ENCODE data around the gene IPO5.
"Not testable (repeated sequence)": the region's sequence is repeated elsewhere in the genome, so short reads cannot be mapped to it uniquely, and the experiment has no call there.

Gene IPO5

DNA sequence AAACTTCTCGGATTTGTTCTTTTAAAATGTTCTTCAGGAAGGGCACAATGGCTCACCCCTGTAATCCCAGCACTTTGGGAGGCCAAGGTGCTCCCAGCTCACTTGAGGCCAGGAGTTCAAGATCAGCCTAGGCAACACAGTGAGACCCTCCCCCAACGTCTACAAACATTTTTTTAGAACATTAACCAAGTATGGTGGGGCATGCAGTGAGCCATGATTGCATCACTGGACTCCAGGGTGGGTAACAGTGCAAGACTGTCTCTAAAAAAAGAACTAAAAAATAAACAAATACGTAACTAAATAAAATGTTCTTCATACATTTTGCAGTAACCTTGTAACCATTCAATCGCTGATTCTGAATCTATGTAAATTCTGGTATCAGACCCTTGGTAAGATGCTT, 2.1 kb upstream of the IPO5 start:
- DNase-seq, result no peak

DNA sequence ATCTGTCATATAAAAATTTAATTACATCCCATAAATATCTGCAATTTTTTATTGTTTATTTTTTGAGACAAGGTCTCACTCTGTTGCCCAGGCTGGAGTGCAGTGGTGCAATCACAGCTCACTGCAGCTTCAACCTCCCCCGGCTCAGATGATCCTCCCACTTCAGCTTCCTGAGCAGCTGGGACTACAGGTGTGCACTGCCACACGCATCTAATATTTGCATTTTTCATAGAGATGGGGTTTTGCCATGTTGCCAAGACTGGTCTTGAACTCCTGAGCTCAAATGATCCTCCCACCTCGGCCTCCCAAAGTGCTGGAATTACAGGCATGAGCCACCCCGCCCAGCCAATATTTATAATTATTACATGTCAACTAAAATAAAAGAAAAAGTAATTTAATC, 644 bp upstream of the IPO5 start:
- DNase-seq, result not testable (repeated sequence)

DNA sequence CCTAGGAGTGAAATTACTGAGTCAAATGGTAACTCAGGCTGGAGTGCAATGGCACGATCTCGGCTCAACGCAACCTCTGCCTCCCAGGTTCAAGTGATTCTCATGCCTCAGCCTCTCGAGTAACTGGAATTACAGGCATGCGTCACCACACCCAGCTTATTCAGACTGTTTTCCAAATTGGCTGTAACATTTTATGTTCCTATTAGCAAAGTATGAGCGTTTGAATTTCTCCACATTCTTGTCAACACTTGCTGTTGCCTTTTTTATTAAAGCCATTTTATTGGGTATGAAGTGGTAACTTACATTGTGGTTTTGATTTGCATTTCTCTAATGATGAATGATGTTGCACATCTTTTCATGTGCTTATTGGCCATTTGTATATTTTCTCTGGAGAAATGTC, 7.9 kb downstream of the IPO5 start:
- no peak for DNase-seq

DNA sequence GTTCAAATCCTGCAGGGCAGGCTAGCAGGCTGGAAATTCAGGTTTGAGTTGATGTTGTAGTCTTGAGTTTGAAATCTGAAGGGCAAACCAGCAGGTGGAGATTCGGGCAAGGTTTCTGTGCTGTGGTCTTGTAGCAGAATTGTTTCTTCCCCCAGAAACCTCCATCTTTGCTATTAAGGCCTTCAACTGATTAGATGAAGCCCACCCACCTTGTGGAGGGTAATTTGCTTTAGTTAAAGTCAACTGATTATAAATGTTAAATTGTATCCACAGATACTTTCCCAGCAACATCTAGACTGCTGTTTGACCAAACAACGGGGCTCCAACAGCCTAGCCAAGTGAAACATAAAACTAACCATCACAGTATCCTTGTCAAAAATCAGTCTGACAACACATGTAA, 9.4 kb downstream of the IPO5 start:
- DNase-seq, result no peak

DNA sequence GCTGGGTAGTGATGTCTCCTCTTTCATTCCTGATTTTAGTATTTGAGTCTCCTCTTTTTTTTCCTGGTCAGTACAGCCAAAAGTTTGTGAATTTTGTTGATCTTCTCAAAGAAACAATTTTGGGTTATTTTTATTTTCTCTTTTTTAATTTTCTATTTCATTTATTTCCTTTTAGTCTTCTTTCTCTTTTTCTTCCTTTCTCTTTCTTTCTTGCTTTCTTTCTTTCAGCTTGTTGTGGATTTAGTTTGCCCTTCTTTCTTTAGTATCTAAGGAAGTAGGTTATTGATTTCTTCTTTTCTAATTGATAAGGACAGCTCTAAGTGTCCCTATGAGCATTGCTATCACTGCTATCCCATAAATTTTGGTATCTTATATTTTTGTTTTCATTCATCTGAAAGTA, 13.8 kb downstream of the IPO5 start:
- no peak for DNase-seq

DNA sequence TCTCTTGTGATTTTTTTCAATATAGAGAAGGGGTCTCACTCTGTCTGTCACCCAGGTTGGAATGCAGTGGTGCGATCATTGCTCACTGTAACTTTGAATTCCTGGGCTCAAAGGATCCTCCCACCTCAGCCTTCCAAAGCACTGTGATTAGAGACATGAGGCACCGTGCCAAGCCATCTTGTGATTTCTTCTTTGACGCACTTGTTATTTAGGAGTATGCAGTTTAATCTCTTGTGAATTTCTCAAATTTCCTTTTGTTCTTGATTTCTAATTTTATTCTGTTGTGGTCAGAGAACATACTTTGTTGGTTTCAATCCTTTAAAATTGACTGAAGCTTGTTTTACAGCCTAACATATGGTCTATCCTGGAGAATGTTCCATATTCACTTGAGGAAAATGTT, 14.5 kb downstream of the IPO5 start:
- no peak for DNase-seq

DNA sequence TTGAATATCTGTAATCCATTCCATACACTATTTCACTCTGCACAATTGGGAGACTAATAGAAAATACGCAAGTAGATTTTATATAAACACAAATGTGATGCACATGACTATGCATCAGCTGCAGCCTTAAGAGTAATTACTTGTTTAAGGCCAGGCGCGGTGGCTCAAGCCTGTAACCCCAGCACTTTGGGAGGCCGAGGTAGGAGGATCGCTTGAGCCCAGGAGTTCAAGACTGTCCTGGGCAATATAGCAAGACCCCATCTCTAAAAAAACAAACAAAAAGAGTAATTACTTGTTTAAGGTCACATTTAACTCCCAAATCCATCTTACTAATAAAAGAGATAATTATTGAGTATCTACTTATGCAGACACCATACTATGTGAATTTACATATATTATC, 18.0 kb downstream of the IPO5 start:
- no peak for DNase-seq

DNA sequence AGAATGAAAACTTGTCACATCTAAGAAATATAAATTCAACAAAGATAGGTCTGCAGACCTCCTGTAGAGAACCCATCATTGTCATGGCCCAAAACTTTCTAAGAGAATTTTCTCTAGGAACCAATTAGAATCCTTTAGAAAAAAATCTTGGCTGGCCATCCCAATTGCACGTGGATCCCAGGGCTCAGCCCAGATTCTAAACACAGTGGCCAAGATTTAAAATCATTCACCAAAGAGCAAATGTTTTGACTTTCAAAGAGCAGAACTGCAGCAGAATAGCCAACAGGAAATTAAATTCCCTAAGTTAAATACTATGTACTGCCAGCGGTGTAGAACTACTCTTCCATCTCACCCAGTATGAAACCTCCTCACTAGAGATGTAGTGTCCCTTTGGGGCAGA, 21.3 kb downstream of the IPO5 start:
- no peak for DNase-seq

DNA sequence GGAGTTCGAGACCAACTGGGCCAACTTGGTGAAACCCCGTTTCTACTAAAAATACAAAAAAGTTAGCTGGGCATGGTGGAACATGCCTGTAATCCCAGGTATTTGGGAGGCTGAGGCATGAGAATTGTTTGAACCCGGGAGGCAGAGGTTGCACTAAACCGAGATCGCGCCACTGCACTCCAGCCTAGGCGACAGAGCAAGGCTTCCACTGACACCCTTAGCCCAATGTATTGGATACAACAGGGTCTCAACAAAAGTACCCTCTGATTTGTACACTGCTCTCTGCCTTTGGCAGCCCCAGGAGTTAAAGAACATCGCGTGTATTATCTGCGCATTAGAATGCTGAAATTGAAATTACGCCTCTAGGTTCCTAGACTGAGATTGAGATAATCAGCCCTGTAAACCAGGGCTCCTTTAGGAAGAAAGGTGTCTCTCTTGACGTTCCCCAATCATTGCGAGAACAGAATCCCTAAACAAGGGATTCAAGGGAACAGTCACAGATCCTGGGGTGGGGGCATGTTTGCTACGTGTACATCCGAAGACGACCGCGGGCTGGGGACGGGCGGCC, 21.9 kb downstream of the IPO5 start:
- no peak for DNase-seq

DNA sequence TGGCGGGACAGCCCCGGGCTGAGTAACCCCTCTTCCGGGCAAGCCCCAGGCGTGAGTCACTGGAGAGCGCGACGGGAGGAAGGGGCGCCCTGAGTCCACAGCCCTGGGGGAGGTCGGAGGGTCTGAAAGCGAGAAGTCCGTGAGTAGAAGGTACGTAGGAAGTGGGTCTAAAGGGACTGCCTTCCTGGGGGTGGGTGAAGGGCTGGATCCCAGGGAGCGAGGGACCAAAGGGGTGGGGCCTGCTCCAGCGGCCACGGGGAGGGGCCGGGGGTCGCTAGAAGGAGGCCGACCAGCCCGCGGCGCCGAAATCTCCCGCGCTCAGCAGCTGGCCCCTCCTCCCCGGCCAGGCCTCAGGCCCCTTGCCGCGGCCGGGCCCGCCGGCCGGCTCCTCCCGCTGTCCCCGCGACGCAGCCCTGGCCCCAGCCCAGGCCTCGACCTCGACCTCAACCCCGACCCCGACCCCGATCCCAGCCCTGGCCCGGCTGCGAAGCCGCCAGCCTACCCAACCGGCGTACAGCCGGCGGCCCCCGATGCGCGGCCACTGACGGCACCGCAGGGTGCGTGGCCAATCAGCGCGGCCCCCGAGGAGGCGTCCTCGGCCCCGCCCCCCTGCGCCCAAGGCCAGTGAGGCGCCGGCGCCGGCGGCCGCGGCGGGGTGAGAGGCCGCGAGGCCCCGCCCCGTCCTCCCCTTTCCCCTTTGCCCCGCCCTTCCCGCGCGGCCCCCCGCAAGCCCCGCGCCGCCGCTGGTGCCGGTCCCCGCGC, 22.6 kb downstream of the IPO5 start:
- DNase-seq, result peak; percentile 91

DNA sequence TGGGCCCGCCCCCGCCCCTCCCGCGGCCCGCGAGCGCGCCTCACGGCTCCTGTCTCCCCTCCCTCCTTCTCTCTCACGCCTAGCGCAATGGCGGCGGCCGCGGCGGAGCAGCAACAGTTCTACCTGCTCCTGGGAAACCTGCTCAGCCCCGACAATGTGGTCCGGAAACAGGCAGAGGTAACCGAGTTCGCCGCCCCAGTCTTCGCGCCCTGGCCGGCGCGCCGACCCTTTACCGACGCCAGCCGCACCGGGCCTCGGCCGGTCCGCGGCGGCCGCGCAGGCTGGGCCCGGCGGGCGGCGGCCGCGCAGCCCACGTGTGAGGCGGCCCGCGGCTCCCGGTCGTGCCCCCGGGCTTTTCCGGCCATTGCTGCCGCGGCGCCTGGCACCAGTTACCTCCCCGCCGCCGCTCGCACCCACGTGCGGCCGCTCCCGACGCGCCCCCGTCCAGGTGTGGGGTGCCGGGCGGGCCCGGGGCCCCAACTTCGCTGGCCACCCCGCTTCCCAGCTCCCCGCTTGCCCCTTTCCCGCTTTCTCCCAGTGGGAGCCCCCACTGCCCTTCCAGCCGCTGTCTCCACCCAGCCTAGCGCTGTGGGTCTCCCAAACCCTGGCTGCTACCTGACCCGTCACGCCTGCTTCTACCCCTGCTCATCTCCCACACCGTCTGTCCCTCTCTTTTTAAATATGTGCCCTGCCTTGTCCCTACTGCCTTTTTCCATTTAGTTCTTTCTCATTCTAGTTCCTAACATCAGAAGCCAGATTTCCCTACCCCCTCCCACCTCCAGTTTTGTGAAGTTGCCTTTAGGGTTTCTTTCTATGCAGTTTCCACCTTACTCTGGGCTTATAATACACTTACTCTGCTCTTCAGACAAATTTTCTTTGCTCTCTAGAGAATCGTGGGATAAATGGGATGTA, 23.4 kb downstream of the IPO5 start:
- peak; percentile 53 for DNase-seq

DNA sequence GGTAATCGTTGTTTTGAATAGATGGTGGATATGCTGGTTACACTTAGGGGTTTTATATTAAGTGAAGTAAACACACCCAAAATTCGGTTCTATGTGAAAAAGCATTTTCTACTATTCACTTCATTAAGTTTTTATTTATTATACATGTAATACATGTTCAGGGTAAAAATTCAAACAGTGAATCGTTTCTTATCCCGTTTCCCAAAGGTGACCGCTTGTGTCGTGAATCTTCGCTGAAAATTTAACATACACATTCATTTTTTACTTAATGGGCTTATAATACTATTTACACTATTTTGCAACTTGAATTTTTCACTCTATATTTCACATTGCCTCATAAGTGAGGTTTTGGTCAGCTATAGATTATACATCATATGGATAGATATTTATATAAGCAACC, 24.5 kb downstream of the IPO5 start:
- no peak for DNase-seq

DNA sequence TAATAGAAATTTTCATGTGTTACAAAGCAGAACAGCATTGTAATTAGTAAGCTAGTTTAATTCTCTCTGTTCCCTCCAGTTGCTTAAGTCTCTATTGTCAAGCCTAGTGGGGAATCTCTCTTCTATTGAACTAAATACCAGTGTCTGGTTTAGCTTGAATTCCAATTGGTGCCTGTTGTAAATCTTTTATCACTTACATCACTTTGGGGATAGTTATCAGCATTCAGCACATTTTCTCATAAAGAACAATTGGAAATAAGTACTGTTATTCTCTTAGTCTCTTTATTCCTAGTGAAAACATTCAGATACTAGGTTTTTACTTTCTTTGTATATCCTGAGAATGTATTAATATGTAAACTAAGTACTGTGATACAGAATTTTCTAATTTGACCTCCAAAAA, 25.2 kb downstream of the IPO5 start:
- DNase-seq, result no peak

DNA sequence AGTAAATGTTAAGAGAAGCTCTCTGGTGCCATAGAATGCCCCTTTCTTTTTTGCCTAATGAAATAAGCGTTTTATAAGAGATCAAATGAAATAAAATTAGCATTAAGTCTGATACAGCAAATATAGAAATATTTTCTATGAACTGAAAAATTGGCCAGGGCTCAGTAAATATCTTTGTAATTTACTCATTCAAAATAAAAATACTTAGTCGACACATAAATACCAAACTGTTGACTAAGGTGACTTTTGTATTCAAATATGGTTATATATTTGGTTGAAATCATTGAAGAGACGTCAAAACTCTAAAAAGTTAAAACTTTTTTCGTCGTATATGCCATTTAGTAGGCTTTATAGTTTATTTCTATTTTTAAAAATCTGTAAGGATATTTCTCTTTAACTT, 25.6 kb downstream of the IPO5 start:
- no peak for DNase-seq

DNA sequence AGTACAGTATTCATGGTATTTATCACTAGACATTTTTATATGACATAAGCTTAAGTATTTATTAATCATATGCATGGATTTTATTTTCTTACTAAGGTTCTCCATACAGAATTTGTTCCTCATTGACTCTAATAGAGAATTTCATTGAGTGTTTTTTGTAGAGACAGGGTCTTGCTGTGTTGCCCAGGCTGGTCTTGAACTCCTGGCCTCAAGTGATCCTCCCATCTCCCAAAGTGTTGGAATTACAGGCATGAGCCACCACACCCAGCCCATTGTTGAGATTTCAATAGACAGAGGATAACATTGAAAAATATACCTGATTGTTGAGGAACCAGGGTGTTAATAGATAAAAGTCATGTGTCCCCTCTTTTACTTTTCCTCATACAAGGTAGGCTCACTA, 26.1 kb downstream of the IPO5 start:
- DNase-seq, result no peak

DNA sequence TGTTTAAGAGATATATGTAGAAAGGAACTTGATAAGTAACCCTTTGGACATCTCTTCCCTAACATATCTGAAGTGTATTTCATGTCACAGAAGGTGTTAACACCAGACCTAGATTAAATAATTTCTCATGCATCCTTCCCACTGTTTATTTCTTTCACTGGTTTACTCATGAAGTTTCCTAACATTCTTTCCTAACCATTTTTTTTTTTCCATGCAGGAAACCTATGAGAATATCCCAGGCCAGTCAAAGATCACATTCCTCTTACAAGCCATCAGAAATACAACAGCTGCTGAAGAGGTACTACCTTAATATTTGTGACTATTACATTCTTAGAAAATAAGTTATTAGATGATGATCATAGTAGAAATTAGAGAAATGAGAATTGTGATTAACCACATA, 28.8 kb downstream of the IPO5 start:
- no peak for DNase-seq

DNA sequence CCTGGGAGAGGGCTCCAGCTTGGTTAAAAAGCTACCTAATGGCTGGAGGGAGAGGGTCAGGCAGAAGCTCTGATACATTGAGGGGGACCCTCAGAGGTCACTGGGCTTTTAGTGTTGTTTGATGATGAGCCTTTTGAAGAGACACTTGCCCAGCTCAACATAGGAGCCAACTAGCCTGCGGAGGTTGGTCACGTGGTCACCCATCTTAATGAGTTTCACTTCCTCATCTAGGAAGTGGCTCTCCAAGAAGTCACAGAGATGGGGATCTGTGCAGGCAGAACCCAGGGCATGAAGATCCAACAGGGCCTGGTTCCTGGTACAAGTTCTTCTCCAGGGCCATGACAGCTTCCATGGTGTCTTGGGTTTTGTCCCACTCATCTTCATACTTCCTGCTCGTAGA, 33.4 kb downstream of the IPO5 start:
- DNase-seq, result no peak

DNA sequence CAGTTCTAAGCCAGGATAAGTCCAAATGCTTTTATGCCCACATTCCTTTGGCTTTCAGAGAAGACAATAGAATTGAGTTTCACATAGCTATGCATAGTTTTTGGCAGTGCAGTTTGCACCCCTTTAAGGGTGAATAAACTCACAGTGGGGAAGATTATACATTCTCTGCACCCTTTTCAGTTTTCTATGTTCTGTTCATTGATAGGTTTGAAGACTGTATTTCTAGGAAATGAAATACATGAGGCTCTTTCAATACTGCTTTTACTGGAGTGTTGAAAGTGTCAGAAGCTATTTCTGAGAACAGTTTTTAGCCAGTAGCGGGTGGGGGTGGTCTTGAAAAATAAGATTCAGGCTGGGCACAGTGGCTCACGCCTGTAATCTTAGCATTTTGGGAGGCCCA, 46.2 kb downstream of the IPO5 start:
- DNase-seq, result no peak

DNA sequence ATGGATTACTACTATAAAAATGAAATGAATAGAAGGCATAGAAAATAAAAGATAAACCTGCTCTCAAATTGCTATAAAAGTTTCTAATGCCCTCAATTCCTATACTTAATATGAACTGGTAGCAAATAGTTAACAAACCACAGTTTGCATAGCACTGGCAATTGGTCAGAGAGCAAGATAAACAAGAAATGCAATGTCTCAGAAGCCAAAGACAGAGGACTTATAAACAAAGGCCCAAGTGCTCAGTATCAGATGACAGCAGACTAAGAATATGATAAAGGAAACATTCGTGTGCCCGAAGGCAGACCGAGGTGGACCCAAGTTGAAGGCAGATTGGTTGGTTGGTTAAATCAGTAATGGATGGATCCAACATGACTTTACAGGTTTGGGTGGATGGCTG, 50.6 kb downstream of the IPO5 start:
- DNase-seq, result no peak

DNA sequence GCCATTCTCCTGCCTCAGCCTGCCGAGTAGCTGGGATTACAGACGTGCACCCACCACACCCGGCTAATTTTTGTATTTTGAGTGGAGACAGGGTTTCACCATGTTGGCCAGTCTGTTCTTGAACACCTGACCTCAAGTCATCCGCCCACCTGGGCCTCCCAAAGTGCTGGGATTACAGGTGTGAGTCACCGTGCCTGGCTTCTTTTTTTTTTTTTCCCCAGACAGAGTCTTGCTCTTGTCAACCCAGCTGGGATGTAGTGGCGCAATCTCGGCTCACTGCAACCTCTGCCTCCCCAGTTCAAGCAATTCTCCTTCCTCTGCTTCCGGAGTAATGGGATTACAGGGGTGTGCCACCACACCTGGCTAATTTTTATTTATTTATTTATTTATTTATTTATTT, 51.5 kb downstream of the IPO5 start:
- not testable (repeated sequence) for DNase-seq

DNA sequence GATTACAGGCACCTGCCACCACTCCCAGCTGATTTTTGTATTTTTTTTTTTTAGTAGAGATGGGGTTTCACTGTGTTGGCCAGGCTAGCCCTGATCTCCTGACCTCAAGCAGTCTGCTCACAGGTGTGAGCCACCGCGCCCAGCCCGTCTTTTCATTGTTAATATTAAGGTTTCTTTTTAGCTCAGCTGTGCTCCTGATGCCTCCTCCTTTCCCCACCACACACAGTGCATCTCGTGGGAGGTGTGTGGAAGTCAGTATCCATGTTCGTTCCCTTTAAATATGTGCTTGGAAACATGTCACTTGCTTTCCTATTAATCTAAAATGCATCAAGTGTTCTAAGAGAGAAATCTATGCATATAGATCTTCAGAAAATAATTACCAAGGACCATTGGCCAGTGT, 53.5 kb downstream of the IPO5 start:
- DNase-seq, result no peak

DNA sequence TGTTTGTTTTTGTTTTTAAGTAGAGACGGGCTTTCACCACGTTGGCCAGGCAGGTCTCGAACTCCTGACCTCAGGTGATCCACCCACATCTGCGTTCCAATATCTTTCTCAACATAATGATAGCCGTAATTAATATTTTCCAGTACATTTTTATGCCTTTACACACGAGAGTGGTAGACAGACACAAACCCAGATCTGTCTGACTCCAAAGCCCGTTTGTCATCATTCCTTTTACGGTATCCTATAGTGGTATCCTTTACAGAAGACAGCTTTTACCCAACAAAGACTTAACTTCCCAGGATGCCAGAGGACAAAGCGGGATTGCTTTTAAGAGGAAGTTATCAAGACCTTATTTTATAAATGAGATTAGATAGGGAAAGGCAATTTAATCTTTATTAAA, 59.8 kb downstream of the IPO5 start:
- no peak for DNase-seq

DNA sequence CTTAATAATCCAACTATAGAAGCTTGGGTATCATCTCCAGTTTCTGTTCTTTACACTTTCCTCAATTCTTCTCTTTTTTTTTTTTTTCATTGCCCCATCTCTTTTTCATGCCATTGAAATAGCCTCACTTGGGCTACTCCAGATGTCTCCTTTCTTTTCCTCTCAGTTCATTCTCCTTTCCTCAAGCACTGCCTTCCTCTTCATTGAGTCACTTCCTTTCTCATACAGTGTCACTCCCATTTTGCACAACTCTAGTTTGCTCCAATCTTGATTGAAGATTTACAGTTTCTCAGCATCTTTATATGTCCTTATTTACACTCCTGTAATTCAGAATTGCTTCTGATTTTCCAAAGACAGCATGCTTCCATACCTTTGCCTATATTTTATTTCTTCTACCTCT, 61.3 kb downstream of the IPO5 start:
- DNase-seq, result no peak

DNA sequence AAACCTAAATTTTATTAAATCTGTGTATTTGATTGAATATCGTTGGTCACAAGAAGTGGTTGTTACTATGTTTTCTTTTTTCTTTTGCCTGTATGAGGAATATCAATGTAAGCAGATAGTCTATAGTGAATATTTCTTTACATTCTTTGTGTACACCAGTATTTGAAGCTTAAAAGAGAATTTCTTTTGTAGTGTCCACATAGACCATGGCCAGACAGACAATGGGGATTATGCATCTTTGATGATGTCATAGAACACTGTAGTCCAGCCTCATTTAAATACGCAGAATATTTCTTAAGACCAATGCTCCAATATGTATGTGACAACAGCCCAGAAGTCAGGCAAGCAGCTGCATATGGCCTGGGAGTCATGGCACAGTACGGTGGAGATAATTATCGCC, 64.8 kb downstream of the IPO5 start:
- no peak for DNase-seq
